NCI-H1048 (cell line): ENCODE results near the gene SMOC2.
"Not testable (repeated sequence)": the region's sequence is repeated elsewhere in the genome, so short reads cannot be mapped to it uniquely, and the experiment has no call there.

Experiments
- DNase-seq: peaks from one replicate; lab custom pipeline; 2025; lab: John Stamatoyannopoulos, UW

The SMOC2 gene

DNA sequence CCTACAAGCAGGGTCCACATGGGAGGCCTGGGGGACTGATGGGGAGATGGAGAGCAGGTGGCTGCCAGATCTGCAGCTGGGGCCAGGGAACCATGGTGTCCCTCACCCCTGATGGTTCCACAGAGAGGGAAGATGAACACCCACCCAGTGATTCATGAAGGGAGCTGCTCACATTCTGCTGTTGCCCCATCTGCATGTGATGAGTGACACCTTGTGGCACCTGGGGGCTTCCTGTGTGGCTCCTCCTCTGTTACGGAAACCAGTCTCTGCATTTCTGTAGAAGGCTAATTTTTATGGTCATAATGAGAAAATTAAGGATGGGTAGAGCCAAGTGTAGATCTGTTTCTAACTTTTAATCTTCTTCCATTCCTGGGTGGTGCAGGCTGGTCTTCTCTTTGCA, 217.1 kb downstream of the SMOC2 start:
- no peak for DNase-seq

DNA sequence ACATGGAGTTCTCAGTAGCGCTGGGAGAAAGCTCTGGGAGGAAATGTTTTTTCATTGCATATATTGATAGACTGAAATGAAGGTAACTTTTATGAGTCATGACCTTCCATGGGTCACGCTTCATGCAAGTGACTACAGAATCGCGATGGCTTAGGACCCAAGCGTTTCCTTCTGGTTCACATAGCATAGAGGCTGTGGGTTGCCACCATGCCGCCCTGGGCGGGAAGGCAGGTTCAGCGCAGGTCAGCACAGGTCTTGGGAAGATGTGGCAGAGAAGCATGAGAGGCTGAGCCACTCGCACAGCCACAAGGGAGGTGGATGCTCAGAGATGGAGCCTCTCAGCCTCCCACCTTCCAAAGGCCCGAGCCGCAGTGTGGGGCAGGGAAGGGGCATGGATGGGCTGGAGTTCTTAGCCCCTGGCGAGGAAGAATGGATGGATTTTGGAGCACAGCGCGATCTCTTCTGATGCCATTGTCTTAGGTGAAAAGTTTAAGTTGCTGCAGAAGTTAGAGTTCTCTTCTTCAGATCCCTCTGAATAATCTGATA, 219.5 kb downstream of the SMOC2 start:
- DNase-seq, result no peak

DNA sequence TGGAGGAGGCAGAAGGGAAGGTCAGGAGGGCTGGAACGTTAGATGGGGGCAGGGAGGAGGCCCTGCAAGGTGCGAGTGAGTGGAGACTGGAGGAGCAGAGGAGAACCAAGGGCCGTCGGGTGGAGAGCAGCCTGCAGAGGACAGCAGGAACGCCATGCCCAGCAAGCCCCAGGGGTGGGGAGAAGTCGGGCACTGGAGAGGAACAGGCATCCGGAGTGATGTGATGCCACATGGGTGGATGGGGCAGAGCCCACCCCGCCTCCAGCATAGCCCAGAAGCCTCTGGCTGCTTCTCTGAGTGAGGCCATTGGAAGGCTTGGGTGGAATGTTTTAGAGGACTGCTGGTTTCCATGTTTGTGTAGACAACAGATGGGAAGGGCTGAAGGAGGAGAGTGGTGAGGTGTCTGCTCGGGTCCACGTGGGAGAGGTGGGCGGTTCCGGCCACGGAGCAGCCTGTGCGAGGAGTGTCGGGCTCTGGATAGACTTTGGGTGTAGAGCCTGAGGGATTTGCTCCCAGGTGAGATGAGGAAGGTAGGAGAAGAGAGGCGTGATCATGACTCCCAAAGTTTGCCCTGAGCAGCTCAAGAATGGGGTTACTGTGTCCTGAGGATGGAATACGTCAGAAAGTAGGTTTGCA, 221.4 kb downstream of the SMOC2 start:
- no peak for DNase-seq

DNA sequence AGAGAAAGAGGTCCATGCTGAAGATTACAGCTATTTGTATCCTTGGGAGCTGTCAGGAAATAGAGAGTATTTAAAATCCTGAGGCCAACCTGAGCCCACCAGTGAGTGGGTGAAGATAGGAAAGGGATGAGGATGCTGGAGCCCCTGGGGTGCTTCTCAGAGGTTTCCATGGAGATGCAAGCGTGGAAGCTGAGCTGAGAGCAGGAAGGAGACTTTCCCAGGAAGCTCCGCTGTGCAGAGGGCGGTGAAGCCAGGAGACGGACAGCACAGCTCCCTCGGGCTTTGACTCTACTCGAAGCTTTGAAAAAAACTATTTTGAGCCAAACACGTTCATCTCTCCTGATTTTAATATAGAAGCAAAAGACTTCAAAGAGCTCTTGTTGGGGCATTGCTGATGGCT, 222.1 kb downstream of the SMOC2 start:
- no peak for DNase-seq

DNA sequence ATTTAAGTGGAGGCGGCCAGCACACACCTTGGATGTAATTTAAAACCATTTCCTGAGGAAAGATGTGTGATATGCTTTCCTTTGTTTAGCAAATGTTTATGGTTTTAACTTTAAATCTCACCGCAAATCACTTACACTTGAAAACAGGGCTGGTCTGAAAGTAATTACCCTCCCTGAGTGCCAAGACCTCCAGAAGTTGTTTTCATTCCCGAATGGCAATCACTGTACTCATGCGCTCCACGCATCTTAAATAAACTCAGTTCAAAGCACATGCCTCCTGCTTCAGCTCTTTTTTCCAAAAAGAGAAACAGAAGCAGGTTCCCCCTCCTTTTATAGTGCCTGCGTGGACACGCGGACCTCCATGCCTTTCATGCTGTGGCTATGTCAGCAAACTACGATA, 224.0 kb downstream of the SMOC2 start:
- no peak for DNase-seq

DNA sequence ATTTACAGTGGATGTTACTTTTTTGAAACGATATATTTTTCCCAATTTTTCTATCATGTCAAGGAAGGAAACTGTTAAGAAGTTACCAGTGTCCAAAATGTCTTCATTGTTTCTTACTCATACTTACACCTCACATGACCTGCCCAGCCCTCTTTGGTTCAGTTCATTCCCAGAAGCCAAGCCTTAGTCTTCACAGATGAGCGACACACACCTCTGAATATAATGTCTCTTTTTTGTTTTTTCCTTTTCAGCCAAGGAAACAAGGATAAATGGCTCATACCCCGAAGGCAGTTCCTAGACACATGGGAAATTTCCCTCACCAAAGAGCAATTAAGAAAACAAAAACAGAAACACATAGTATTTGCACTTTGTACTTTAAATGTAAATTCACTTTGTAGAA, 225.2 kb downstream of the SMOC2 start:
- no peak for DNase-seq

DNA sequence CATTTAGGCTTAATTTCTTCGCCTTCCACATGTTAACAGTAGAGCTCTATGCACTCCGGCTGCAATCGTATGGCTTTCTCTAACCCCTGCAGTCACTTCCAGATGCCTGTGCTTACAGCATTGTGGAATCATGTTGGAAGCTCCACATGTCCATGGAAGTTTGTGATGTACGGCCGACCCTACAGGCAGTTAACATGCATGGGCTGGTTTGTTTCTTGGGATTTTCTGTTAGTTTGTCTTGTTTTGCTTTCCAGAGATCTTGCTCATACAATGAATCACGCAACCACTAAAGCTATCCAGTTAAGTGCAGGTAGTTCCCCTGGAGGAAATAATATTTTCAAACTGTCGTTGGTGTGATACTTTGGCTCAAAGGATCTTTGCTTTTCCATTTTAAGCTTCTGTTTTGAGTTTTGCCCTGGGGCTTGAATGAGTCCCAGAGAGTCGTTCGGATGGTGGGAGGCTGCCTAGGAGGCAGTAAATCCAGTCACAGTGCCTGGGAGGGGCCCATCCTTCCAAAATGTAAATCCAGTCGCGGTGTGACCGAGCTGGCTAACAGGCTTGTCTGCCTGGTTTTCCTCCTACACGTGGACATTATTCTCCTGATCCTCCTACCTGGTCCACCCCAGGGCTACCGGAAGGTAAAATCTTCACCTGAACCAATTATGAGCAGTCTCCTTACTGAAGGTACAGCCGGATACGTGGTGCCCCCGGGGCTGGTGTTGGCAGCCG, 225.9 kb downstream of the SMOC2 start:
- DNase-seq, result no peak

DNA sequence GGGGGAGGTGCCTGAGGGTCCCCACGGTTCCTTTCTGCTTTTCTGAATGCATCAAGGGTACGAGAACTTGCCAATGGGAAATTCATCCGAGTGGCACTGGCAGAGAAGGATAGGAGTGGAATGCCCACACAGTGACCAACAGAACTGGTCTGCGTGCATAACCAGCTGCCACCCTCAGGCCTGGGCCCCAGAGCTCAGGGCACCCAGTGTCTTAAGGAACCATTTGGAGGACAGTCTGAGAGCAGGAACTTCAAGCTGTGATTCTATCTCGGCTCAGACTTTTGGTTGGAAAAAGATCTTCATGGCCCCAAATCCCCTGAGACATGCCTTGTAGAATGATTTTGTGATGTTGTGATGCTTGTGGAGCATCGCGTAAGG, 226.4 kb downstream of the SMOC2 start:
- DNase-seq, result no peak

DNA sequence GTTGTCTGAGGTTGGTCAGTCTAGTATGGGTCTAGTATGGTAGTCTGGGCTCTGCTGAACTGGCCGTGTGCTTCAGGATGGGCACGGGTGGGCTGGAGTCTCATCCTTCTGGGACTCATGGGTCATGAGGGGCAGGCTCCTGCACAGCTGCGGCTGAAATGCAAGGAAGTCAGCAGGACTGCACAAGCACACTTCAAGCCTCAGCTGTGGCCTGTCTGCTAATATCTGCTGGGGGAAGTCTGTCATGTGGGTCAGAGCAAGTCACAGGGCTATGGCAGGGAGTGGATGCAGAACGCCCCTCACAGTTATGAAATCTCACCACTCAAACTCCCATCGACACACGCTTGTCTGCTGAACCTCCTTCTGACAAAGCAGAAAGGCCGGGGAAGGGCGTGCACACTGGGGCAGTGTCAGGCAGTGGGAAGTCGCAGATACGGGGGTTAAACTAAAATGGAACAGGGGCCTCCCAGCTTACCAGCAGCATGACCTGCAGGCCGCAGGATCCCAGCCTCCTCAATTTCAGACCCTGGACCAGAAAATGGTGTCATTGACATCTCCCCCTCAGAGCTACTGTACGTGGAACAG, 229.5 kb downstream of the SMOC2 start:
- no peak for DNase-seq

DNA sequence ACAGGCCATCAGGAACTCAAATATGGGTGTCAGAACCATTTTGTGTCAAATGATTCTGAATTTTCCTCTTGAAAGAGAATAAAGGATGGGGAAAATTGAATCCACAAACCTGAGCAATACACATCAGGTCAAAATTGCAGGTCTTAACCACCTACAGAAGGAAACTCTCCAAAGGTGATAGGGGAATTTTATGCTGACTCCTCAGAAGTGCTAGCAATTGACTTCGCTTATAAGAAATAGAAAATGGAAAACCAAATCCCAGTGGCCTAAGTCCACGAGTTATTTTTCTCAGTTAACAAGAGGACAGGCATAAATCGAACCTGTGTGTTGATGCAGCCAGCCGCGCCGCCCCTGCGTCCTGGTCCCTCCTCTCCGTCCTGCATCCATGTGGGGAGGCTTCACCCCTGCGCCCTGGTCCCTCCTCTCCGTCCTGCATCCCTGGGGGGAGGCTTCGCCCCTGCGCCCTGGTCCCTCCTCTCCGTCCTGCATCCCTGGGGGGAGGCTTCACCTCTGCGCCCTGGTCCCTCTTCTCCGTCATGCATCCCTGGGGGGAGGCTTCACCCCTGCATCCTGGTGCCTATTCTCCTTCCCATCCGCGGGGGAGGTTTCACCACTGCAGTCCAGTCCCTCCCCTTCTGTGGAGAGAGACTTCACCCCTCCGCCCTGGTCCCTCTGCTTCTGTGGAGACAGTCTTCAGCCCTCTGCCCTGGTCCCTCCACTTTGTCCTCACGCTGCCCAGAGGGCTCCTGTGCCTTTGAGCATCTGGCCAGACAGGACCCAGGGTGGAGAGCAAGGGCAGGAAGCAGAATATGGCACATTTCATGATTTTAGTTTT, 230.3 kb downstream of the SMOC2 start:
- no peak for DNase-seq

DNA sequence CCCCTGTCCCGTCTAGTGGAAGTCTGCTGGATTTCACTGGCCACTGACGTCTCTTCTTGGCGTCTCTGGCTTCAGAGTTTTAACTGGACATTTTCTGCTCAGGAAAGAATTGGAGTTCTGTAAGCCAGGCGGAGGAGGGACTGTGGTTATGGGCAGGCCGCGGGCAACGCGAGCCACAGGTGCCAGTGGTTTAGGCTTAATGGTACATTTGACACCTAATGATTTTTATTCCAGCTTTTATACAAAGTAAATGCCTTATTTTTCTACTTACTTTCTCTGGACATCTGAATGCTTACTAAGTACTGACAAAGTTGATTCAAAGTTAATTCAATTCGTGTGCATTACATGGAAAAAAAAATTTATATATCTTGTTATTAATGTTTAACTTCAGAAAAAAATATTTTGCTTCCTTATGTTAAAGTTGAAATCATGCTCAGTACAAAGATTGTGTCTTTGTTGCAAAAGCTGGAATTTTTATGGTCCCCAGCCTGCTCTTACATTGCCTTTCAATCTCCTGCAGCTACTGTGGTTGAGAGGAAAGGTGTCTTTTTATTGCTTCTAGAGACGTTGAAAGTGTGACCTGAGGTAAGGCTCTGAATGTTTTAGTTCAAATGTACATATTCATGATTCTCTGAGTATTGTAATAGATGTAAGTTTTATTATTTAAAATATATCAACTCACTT, 231.0 kb downstream of the SMOC2 start:
- DNase-seq, result no peak

DNA sequence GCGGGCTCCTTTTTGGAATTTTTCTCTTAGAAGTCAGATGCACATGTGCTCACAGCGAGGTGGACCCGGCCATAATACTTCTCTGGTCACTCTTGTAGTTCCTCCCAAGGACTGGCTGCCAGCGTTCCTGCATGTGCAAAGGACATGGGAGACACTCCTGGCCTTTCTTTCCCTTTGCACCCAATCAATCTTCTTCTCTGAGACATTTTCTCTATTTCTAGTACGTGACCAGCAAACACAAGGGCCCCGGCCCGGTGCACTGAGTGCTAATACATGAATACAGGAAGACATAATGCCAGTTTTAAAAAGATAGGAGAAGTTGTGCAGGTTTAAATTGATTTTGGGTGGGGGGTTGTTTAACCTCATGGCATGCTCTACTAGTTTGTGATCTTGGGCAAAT, 233.6 kb downstream of the SMOC2 start:
- DNase-seq, result no peak

DNA sequence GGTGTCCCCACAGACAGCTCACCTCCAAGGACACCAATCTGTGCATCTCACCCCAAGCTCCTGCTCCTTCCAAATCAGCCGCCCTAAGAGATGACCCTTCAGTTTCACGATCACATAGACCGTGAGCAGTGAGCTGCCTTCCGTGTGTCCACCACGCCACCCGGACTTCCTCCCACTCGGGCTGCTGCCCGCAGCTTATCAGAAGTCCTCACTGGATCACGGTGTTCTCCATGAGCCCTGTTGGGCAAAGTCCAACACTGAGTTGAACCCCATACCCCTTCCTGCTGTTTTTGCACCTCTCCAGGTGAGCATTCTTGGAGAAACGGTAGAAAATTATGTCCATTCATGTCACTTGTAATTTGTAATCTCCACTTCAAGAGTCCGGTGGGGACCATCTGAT, 234.4 kb downstream of the SMOC2 start:
- no peak for DNase-seq

DNA sequence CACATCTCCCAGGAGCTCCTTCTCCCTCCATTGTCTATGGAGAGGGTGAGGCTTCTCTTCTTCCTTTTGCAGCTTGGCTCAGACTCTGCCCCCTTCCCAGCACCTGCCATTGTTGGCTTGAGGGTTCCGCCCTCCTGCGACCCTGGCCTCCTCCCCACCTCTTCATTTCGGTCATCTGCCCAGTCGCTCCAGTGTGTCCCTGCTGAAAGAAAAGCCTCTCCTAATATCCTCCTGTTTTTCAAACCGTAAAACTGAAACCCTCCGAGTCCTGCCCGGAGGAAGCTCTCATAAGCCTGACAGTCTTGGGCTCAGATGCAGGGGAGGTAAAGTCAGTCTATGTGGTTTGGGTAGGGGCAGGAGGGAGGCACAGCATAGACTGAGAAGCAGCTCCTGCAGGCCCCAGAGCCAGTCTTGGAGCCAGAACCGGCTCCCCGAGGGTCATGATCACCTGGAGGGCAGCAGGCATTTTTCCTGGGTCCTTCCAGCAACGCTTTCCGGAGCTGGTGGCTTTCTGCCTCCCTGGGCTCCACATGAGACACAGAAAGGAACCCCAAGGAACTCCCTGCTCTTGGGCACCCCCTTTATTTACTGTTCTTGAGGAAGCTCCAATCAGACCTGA, 235.1 kb downstream of the SMOC2 start:
- DNase-seq, result no peak

DNA sequence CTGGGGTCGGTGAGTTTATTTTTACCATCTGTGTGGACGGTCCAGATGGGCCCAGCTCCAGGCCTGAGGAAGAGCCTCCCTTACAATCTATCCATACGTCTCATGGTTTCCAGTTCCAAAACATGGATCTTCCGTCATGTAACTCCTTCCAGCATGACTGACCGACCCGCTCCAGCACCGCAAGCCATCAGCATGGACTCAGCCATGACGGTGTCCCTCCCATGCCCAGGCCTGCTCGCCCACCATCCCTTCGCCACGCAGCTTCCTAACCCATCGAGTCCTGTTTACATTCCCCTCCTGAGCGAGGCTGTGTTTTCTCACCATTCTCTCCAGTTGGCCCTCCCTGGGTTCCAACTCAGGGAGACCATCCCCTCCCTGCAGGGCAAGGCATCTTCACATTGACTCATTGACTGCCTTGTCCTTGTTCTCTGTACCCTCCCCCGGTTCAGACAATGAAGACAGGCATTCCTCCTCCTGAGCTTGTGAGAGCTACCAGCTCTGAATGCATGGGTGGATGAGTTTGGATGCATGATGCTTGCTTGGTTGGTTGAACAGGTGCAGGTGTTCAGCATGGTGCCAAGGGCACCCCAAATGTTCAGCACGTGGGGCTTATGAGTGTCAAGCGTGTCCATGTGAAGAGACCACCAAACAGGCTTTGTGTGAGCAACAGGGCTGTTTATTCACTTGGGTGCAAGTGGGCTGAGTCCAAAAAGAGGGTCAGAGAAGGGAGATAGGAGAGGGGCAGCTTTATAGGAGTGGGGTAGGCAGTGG, 235.8 kb downstream of the SMOC2 start:
- no peak for DNase-seq

DNA sequence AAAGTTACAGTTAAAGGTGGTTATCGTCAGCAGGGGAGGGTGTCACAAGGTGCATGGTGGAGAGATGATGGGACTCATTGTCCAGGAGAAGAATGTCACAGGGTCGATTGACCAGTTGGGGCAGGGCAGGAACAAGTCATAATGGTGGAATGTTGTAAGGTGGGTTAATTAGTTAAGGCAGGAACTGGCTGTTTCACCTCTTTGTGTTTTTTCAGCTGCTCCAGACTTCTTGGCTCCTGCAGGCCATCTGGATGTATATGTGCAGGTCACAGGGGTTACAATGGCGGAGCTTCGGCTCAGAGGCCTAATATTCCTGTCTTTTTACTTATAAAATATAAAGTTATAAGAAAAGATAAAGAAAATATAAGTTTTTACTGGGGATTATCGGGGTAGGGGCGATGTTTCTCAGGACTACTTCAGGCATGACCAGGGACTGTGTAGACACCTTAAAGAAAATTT, 236.4 kb downstream of the SMOC2 start:
- not testable (repeated sequence) for DNase-seq

DNA sequence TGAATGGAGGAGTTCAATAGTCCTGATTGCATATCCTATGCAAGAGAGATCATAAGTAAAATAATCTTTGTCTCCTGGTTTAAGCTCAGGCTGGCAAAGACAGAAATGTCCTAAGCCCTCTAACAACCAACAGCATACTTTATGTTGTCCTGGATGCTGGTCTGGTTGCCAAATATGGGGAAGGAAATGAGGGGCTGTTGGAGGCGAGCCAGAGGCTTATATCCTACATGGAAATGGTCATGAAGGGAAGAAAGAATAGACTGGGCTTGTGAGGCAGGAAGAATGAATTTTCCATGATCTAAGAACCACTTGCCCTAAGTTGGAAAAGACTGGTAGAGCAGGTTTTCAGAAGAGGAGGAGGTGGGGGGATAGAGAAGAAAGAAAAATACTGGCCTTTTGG, 237.1 kb downstream of the SMOC2 start:
- no peak for DNase-seq

DNA sequence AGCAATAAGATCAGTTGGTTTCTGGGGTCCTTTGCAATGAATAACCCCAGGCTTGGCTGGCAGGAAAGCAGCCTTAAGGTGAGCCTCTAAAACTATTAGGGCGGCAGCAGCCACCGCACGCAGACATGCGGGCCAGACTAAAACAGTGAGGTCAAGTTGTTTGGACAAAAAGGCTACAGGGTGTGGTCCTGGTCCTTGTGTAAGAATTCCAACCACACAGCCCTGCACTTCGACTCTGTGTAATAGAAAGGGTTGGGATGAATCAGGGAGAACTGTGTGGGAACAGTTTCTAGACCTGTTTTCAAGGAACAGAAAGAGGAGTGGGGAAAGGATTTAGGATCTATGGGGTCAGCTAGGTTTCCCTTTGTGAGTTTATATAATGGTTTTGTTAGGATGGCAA, 237.6 kb downstream of the SMOC2 start:
- DNase-seq, result no peak

DNA sequence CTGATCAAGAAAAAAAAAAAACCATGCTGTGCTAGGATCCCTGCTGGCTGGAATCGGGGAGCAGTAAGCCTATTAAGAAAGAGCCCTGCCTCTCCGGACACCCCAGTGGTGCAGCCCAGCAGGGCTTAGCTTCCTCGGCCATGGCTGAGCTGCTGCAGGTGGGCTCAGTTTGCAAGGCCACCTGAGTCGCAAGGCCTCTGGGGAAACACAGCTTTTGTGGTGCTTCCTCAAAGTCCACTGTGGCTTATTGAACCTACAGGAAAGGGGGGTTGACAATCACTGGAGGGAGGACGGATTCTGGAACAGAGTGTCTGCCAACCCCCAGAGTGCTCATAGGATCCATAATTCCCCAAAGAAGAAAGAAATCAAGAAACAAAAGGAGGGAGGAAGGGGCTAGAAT, 240.8 kb downstream of the SMOC2 start:
- DNase-seq, result no peak

DNA sequence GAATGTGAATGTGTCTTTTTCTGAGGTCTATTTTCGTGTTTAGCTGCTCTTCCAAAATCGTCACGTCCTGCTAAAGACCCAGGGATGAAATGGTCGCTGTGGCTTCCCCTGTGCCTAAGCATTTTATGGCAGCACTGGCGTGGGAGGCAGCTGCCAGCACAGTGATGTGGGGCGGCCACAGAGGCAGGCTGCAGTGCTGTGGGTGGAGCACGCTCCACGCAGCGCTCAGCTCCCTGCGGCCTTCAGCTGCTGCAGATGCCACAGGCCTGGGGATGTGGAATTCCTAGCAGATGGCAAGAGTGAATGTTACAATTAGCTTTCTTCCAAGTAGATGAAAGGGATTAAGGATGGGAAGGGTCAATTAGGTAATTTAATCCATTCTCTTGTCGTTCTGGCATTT, 242.6 kb downstream of the SMOC2 start:
- no peak for DNase-seq

DNA sequence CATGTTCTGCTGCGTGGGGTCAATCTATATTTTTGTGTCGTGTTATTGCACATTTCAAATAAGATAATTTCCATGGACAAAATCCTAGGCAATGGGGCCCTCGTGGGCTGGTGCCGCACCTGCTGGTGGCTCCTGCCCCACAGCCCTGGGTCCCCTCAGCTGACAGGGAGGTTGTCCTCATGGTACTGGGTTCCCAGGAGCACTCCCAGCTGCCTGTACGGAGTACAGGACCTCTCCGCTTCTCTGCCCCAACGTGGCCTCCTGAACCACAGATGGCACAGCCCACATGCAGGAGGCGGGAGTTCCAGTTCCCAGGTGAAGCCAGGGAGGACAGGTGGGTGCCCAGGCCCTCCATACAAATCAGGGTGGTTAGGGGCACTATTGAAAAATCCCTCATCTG, 243.5 kb downstream of the SMOC2 start:
- DNase-seq, result no peak
